IMR-90 (cell line): ENCODE measurements around the gene PCDH19. TPM values are rescaled to one million over a fixed set of nuclear protein-coding genes. Genes with fewer than 3 reads are reported as not detected.

ENCODE experiments used
- ATAC-seq: fragments of 200-7000 bp; cut with Tn5 transposase; 2 replicates; pipeline ENCODE4 v1.9.1; 2020; ENCODE audit warnings: low read depth, mild to moderate bottlenecking, moderate library complexity
- BruUV-seq: library from RNA; stranded (reverse); fragments of 400-500 nt; replicated peaks from 2 replicates; lab custom pipeline; 2021; lab: Mats Ljungman, UMichigan
- CTCF ChIA-PET: fragments of 300-600 bp; formaldehyde crosslinking; extraction: SDS; loops from one replicate; lab custom pipeline; 2021; ENCODE audit warnings: antibody characterized with exemption; lab: Yijun Ruan, JAX
- POLR2A ChIA-PET: fragments of 300-600 bp; sonication (Branson Sonifier 250); formaldehyde crosslinking; loops from one replicate; lab custom pipeline; 2022; ENCODE audit warnings: antibody characterized with exemption; ENCODE audit not compliant: unreplicated experiment; lab: Charles Lee
- DNase-seq: peaks from one replicate; pipeline ENCODE4 v3.0.0; 2013
- H2AFZ ChIP-seq: replicated peaks from 2 replicates; pipeline ENCODE3; 2013; ENCODE audit warnings: low read length, mild to moderate bottlenecking; ENCODE audit not compliant: poor library complexity
- H2AK5ac ChIP-seq: 2 replicates; pipeline ENCODE4 v1.6.1; 2013; ENCODE audit warnings: low read depth, low read length, inconsistent platforms
- H2AK9ac ChIP-seq: replicated peaks from 2 replicates; pipeline ENCODE3; 2013; ENCODE audit warnings: mild to moderate bottlenecking, low read depth, low read length, moderate library complexity; ENCODE audit not compliant: poor library complexity
- H2BK120ac ChIP-seq: 2 replicates; pipeline ENCODE4 v1.6.1; 2013; ENCODE audit warnings: low read depth, low read length, inconsistent platforms
- H2BK15ac ChIP-seq: 3 replicates; pipeline ENCODE4 v1.6.1; 2013; ENCODE audit warnings: low read depth, low read length, inconsistent platforms
- H2BK20ac ChIP-seq: 2 replicates; pipeline ENCODE4 v1.6.1; 2013; ENCODE audit warnings: low read depth, mild to moderate bottlenecking, inconsistent platforms, low read length, moderate library complexity
- H2BK5ac ChIP-seq: 2 replicates; pipeline ENCODE4 v1.6.1; 2013; ENCODE audit warnings: mild to moderate bottlenecking, low read depth, low read length, inconsistent platforms; ENCODE audit not compliant: poor library complexity, severe bottlenecking
- H3K14ac ChIP-seq: replicated peaks from 2 replicates; pipeline ENCODE4 v1.6.1; 2013; ENCODE audit warnings: low read depth, low read length, inconsistent platforms
- H3K18ac ChIP-seq: 2 replicates; pipeline ENCODE4 v1.6.1; 2013; ENCODE audit warnings: low read depth, low read length, control low read depth
- H3K23ac ChIP-seq: 2 replicates; pipeline ENCODE4 v1.6.1; 2013; ENCODE audit warnings: low read depth, low read length, inconsistent platforms
- H3K27ac ChIP-seq: 2 replicates; pipeline ENCODE4 v1.5.1; 2013; ENCODE audit warnings: mild to moderate bottlenecking, control low read depth, low read length; ENCODE audit not compliant: insufficient read depth
- H3K27me3 ChIP-seq: 2 replicates; pipeline ENCODE4 v1.6.1; 2013; ENCODE audit warnings: low read length; ENCODE audit not compliant: control insufficient read depth, insufficient read depth
- H3K36me3 ChIP-seq: 2 replicates; pipeline ENCODE4 v1.6.1; 2013; ENCODE audit warnings: low read length, mixed read lengths; ENCODE audit not compliant: control insufficient read depth, insufficient read depth
- H3K4ac ChIP-seq: 2 replicates; pipeline ENCODE4 v1.6.1; 2013; ENCODE audit warnings: low read depth, low read length, inconsistent platforms
- H3K4me1 ChIP-seq: 2 replicates; pipeline ENCODE4 v1.6.1; 2013; ENCODE audit warnings: low read length, mixed read lengths; ENCODE audit not compliant: control insufficient read depth, insufficient read depth
- H3K4me2 ChIP-seq: 2 replicates; pipeline ENCODE4 v1.6.1; 2013; ENCODE audit warnings: low read depth, mild to moderate bottlenecking, control low read depth, low read length, moderate library complexity
- H3K4me3 ChIP-seq: 2 replicates; pipeline ENCODE4 v1.5.1; 2013; ENCODE audit warnings: low read depth, mild to moderate bottlenecking, control low read depth, low read length, moderate library complexity; ENCODE audit not compliant: insufficient read depth
- H3K56ac ChIP-seq: 2 replicates; pipeline ENCODE4 v1.6.1; 2013; ENCODE audit warnings: low read length, inconsistent platforms; ENCODE audit not compliant: insufficient read depth; ENCODE audit errors: extremely low read depth
- H3K79me1 ChIP-seq, 2 experiments: 2 replicates each; pipeline ENCODE4 v1.6.1; 2013; ENCODE audit warnings: low read length in 2 of 2, inconsistent platforms in 1 of 2, low read depth in 1 of 2
- H3K9ac ChIP-seq: 2 replicates; pipeline ENCODE4 v1.6.1; 2013; ENCODE audit warnings: low read depth, low read length, control low read depth
- H3K9me1 ChIP-seq: 2 replicates; pipeline ENCODE4 v1.6.1; 2013; ENCODE audit warnings: low read length, inconsistent platforms; ENCODE audit not compliant: insufficient read depth
- H3K9me3 ChIP-seq: 2 replicates; pipeline ENCODE4 v1.6.1; 2013; ENCODE audit warnings: low read length; ENCODE audit not compliant: control insufficient read depth, insufficient read depth
- H4K20me1 ChIP-seq: 2 replicates; pipeline ENCODE4 v1.6.1; 2013; ENCODE audit warnings: low read length, inconsistent platforms; ENCODE audit not compliant: insufficient read depth
- H4K5ac ChIP-seq: 2 replicates; pipeline ENCODE4 v1.6.1; 2013; ENCODE audit warnings: mild to moderate bottlenecking, low read depth, low read length, control low read depth
- H4K8ac ChIP-seq, 2 experiments: 2 replicates each; pipeline ENCODE4 v1.6.1; 2013; ENCODE audit warnings: low read depth in 2 of 2, low read length in 2 of 2, control low read depth in 1 of 2, inconsistent platforms in 1 of 2
- H4K91ac ChIP-seq: 2 replicates; pipeline ENCODE4 v1.6.1; 2013; ENCODE audit warnings: low read depth, low read length, inconsistent platforms; ENCODE audit not compliant: insufficient read depth
- BHLHE40 ChIP-seq: fragments of 150-350 bp; IDR thresholded peaks from 2 replicates; pipeline ENCODE4 v1.6.1; 2016; ENCODE audit warnings: mild to moderate bottlenecking, low read depth, low read length
- CEBPB ChIP-seq: IDR thresholded peaks from 2 replicates; pipeline ENCODE4 v1.6.1; 2012; ENCODE audit warnings: low read depth, low read length, improper control_type of control experiment
- CHD1 ChIP-seq: IDR thresholded peaks from 2 replicates; pipeline ENCODE4 v1.6.1; 2012; ENCODE audit warnings: low read depth, low read length, improper control_type of control experiment
- CTCF ChIP-seq: conservative IDR thresholded peaks from 2 replicates; pipeline ENCODE4 v1.5.1; 2012; ENCODE audit warnings: mild to moderate bottlenecking, low read depth, low read length, improper control_type of control experiment
- ELK1 ChIP-seq: fragments of 150-350 bp; IDR thresholded peaks from 2 replicates; pipeline ENCODE4 v1.6.1; 2016; ENCODE audit warnings: low read depth, mild to moderate bottlenecking, low read length, moderate library complexity, borderline replicate concordance
- FOS ChIP-seq: fragments of 150-350 bp; IDR thresholded peaks from 2 replicates; pipeline ENCODE4 v1.6.1; 2016; ENCODE audit warnings: low read depth, low read length
- MAFK ChIP-seq: IDR thresholded peaks from 2 replicates; pipeline ENCODE4 v1.6.1; 2012; ENCODE audit warnings: low read depth, low read length, improper control_type of control experiment
- MAZ ChIP-seq: IDR thresholded peaks from 2 replicates; pipeline ENCODE4 v1.6.1; 2012; ENCODE audit warnings: low read depth, mild to moderate bottlenecking, low read length, improper control_type of control experiment, moderate library complexity, borderline replicate concordance
- MXI1 ChIP-seq: IDR thresholded peaks from 2 replicates; pipeline ENCODE4 v1.6.1; 2012; ENCODE audit warnings: low read depth, mild to moderate bottlenecking, low read length, moderate library complexity, borderline replicate concordance
- NFE2L2 ChIP-seq: fragments of 150-350 bp; IDR thresholded peaks from 2 replicates; pipeline ENCODE4 v1.6.1; 2016; ENCODE audit warnings: low read depth, mild to moderate bottlenecking, low read length
- POLR2A ChIP-seq: IDR thresholded peaks from 2 replicates; pipeline ENCODE4 v1.6.1; 2012; ENCODE audit warnings: mild to moderate bottlenecking, low read depth, low read length
- RAD21 ChIP-seq: IDR thresholded peaks from 2 replicates; pipeline ENCODE4 v1.6.1; 2012; ENCODE audit warnings: low read length, improper control_type of control experiment
- RCOR1 ChIP-seq: IDR thresholded peaks from 2 replicates; pipeline ENCODE4 v1.6.1; 2012; ENCODE audit warnings: mild to moderate bottlenecking, low read length, improper control_type of control experiment; ENCODE audit not compliant: insufficient replicate concordance
- RFX5 ChIP-seq: IDR thresholded peaks from 2 replicates; pipeline ENCODE4 v1.8.0; 2012; ENCODE audit warnings: low read depth, mild to moderate bottlenecking, low read length, moderate library complexity
- SMC3 ChIP-seq: fragments of 150-350 bp; IDR thresholded peaks from 2 replicates; pipeline ENCODE4 v1.6.1; 2016; ENCODE audit warnings: low read depth, mild to moderate bottlenecking, antibody characterized with exemption, low read length, moderate library complexity
- USF2 ChIP-seq: fragments of 150-350 bp; IDR thresholded peaks from 2 replicates; pipeline ENCODE4 v1.6.1; 2017; ENCODE audit warnings: mild to moderate bottlenecking, antibody characterized with exemption, low read length, low read depth
- WGBS, 2 experiments: methylation state at CpG; one replicate each; pipeline versions ENCODE4 v1.1.5 to v1.1.7; 2013; ENCODE audit warnings: missing lambda C conversion rate in 2 of 2; ENCODE audit not compliant: insufficient read length in 1 of 2; ENCODE audit errors: extremely low coverage in 2 of 2; 5-methylcytosine and 5-hydroxymethylcytosine counted together
- dilution Hi-C: fragments of 300-500 bp; cut with HindIII; formaldehyde crosslinking; loops from one replicate; pipeline ENCODE4 v1.14.3; 2018; ENCODE audit warnings: low sequenced_read_pairs; ENCODE audit not compliant: unreplicated experiment
- in situ Hi-C: fragments of 300-500 bp; cut with MboI; formaldehyde crosslinking; loops from 3 replicates; pipeline ENCODE4 v1.14.3; 2019; ENCODE audit warnings: low sequenced_read_pairs, inconsistent platforms, mixed read lengths
- intact Hi-C: fragments of 100-400 bp; cut with micrococcal nuclease; formaldehyde crosslinking; loops from 2 replicates; pipeline ENCODE4 v1.10.0; 2022
- polyA plus RNA-seq, 3 experiments: library from polyadenylated mRNA; depleted of rRNA; stranded (reverse); fragments of >200 nt; gene quantifications; 2 replicates each; pipeline ENCODE4 v1.2.3, GENCODE V29; 2012; ENCODE audit warnings: low replicate concordance in 1 of 3
- total RNA-seq: library from RNA; depleted of rRNA; stranded (reverse); fragments of >200 nt; gene quantifications from 2 replicates; pipeline ENCODE4 v1.2.3, GENCODE V29; 2012

Gene PCDH19
- total and polyA plus RNA-seq, 2 of the 4 experiments (the other 2 are of a cell fraction) = not detected

DNA sequence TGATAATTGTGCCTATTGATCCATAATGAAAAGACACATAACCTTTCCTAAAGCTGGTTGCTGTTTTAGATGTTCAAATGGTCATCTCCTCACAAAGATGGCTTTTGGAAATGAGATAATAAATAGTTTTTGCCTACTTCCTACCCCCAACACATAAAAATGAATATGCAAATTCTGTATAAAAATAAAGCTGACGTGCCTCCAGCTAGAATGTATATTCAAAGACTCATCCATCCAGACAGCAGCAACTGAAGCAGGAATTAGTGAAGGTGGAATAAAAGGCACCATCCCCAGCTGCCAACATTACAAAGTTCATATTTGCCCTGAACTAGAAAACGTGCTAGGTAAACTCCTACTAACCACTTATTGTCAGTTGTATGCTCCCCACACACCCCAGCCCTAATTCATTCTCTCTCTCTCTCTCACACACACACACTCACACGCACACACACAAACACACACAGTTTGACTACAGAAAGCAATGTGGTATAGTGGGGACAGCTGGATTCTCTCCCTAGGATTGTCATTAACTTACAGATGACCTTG lies 53.6 kb downstream of the PCDH19 start:
- peaks cover 1% of the 10 kb centered on the region; the same call in 1 of the 2 replicates for H3K27me3 ChIP-seq
- CTCF ChIA-PET = no interaction called here
- no peak overlapping the region for H2BK15ac ChIP-seq
- H2AFZ ChIP-seq = no peak overlapping the region
- WGBS, 2 experiments = no CpG with 5 or more reads among the region's 3 CpGs
- H3K4me2 ChIP-seq = no peak overlapping the region
- H2BK20ac ChIP-seq = no peak overlapping the region
- TF ChIP-seq MXI1 = no peak
- no peak for TF ChIP-seq NFE2L2
- no peak for TF ChIP-seq RCOR1
- TF ChIP-seq CTCF = no peak
- TF ChIP-seq RFX5 = no peak
- TF ChIP-seq MAFK = no peak
- no peak for TF ChIP-seq CHD1
- no peak for TF ChIP-seq USF2
- no peak for TF ChIP-seq SMC3
- TF ChIP-seq POLR2A = no peak
- no peak for TF ChIP-seq MAZ
- TF ChIP-seq ELK1 = no peak
- no peak for TF ChIP-seq FOS
- TF ChIP-seq CEBPB = no peak
- no peak for TF ChIP-seq RAD21
- TF ChIP-seq BHLHE40 = no peak
- H3K9me1 ChIP-seq = no peaks in the 10 kb centered on the region
- H2AK5ac ChIP-seq = no peak overlapping the region
- no peaks in the 10 kb centered on the region for H3K4me1 ChIP-seq
- no peaks in the 10 kb centered on the region for H3K9me3 ChIP-seq
- H3K36me3 ChIP-seq = no peaks in the 10 kb centered on the region
- no peak overlapping the region for H3K14ac ChIP-seq
- ATAC-seq (no peak), DNase-seq (no peak)
- H3K9ac ChIP-seq = no peak overlapping the region
- H4K20me1 ChIP-seq = no peaks in the 10 kb centered on the region; the same call in 1 of the 2 replicates
- in situ Hi-C loops (no loop called here), intact Hi-C loops (no loop called here), dilution Hi-C loops (no loop called here)
- H2BK120ac ChIP-seq = no peak overlapping the region
- no TSS peak for BruUV-seq
- POLR2A ChIA-PET = no interaction called here
- H3K4ac ChIP-seq = no peak overlapping the region
- H2BK5ac ChIP-seq = no peak overlapping the region
- no peak overlapping the region for H3K4me3 ChIP-seq
- no peak overlapping the region for H4K91ac ChIP-seq
- H3K79me1 ChIP-seq = no peaks in the 10 kb centered on the region
- no peak overlapping the region for H3K56ac ChIP-seq
- no peak overlapping the region for H2AK9ac ChIP-seq
- H4K8ac ChIP-seq = no peak overlapping the region
- no peak overlapping the region for H4K5ac ChIP-seq
- H3K18ac ChIP-seq = no peak overlapping the region
- no peak overlapping the region for H3K27ac ChIP-seq
- H3K23ac ChIP-seq = no peak overlapping the region
